Dermis microvascular lymphatic vessel endothelial cell (primary cell): ENCODE results near the gene FOXD4L5. TPM values are rescaled to one million over a fixed set of nuclear protein-coding genes. Genes with fewer than 3 reads are reported as not detected.
"Not testable (repeated sequence)": the region's sequence is repeated elsewhere in the genome, so short reads cannot be mapped to it uniquely, and the experiment has no call there.

Experiments used
- DNase-seq, 2 donors: peaks; one replicate each; pipeline versions ENCODE4 v3.0.0 to v3.0.0-alpha.2; 2010; ENCODE audit warnings: low read depth in 2 of 2
- total RNA-seq: library from RNA; depleted of rRNA; stranded (reverse); fragments of >200 nt; gene quantifications from 2 replicates; pipeline ENCODE4 v1.2.1, GENCODE V29; 2014

Gene FOXD4L5
- under 0.01 TPM in 1 of 2 replicates, not detected in the other for total RNA-seq

GRCh38 chr9:65285109-65285508 lies at the start of gene FOXD4L5:
FOXD4L5 (minus strand) TSS chr9:65285209; CDS start chr9:65284377, 832 bp downstream.
- DNase-seq = not testable (repeated sequence)

- not testable (repeated sequence) for DNase-seq
Measured at GRCh38 chr9:65283943-65284342, 1.1 kb downstream of the FOXD4L5 start.

GRCh38 chr9:65282976-65283375 lies 2.0 kb downstream of the FOXD4L5 start:
- not testable (repeated sequence) for DNase-seq
